SK-N-SH (cell line): Measurements from ENCODE around the gene CLIC2. TPM values are rescaled to one million over a fixed set of nuclear protein-coding genes. Genes with fewer than 3 reads are reported as not detected.

Source experiments
- CTCF ChIA-PET: fragments of 300-600, 350-600 bp; formaldehyde crosslinking; extraction: SDS; loops from one replicate; lab custom pipeline; 2021; lab: Yijun Ruan, JAX
- POLR2A ChIA-PET: fragments of 350-600 bp; sonication (Branson Sonifier 250); formaldehyde crosslinking; extraction: SDS; loops from one replicate; lab custom pipeline; 2020; ENCODE audit warnings: antibody characterized with exemption, inconsistent platforms; lab: Yijun Ruan, JAX
- DNase-seq: peaks from one replicate; pipeline ENCODE4 v3.0.0; 2012
- H2AFZ ChIP-seq: fragments of 200-600 bp; sonication (generic); 2 replicates; pipeline ENCODE4 v1.8.1; 2016; ENCODE audit warnings: antibody characterized with exemption, mild to moderate bottlenecking, low read depth
- H3F3A ChIP-seq: fragments of 200-600 bp; sonication (generic); replicated peaks from 2 replicates; pipeline ENCODE3; 2016; ENCODE audit warnings: antibody characterized with exemption, mild to moderate bottlenecking; ENCODE audit not compliant: insufficient read depth
- H3K27ac ChIP-seq, 2 experiments: fragments of 200-500 bp in 1 of 2; fragments of 200-600 bp in 1 of 2; sonication (Bioruptor generic) in 1 of 2; sonication (generic), shearing (Covaris generic) in 1 of 2; 2 replicates each; pipeline versions ENCODE4 v1.5.1 to v1.6.1; 2014 to 2016; ENCODE audit warnings: low read depth in 2 of 2, inconsistent platforms in 1 of 2, low read length in 1 of 2, mild to moderate bottlenecking in 1 of 2, mixed read lengths in 1 of 2
- H3K27me3 ChIP-seq: fragments of 200-600 bp; sonication (generic), shearing (Covaris generic); 2 replicates; pipeline ENCODE4 v1.6.1; 2016; ENCODE audit warnings: mixed run types; ENCODE audit not compliant: insufficient read depth
- H3K36me3 ChIP-seq, 2 experiments: fragments of 200-500 bp in 1 of 2; fragments of 200-600 bp in 1 of 2; sonication (Bioruptor generic) in 1 of 2; sonication (generic) in 1 of 2; replicated peaks in 1 of 2; 2 replicates each; pipeline versions ENCODE3 to v1.5.1; 2014 to 2016; ENCODE audit warnings: low read length in 1 of 2, mild to moderate bottlenecking in 1 of 2; ENCODE audit not compliant: insufficient read depth in 2 of 2, control insufficient read depth in 1 of 2
- H3K4me1 ChIP-seq, 2 experiments: fragments of 200-500 bp in 1 of 2; fragments of 200-600 bp in 1 of 2; sonication (Bioruptor generic) in 1 of 2; sonication (generic), shearing (Covaris generic) in 1 of 2; 2 replicates each; pipeline versions ENCODE4 v1.5.1 to v1.6.1; 2014 to 2016; ENCODE audit warnings: low read depth in 1 of 2, low read length in 1 of 2, mixed run types in 1 of 2; ENCODE audit not compliant: insufficient read depth in 2 of 2, control insufficient read depth in 1 of 2
- H3K4me2 ChIP-seq: fragments of 200-600 bp; sonication (generic), shearing (Covaris generic); 2 replicates; pipeline ENCODE4 v1.6.1; 2017; ENCODE audit warnings: mixed run types
- H3K4me3 ChIP-seq, 2 experiments: fragments of 200-500 bp in 1 of 2; fragments of 200-600 bp in 1 of 2; sonication (Bioruptor generic) in 1 of 2; sonication (generic), shearing (Covaris generic) in 1 of 2; 2 replicates each; pipeline versions ENCODE4 v1.5.1 to v1.8.1; 2014 to 2016; ENCODE audit warnings: low read depth in 2 of 2, inconsistent platforms in 1 of 2, low read length in 1 of 2, mild to moderate bottlenecking in 1 of 2, mixed read lengths in 1 of 2, moderate library complexity in 1 of 2
- H3K79me2 ChIP-seq: fragments of 200-600 bp; sonication (generic); 2 replicates; pipeline ENCODE4 v1.8.1; 2017; ENCODE audit warnings: mild to moderate bottlenecking; ENCODE audit not compliant: insufficient read depth
- H3K9ac ChIP-seq: fragments of 200-600 bp; sonication (generic); 2 replicates; pipeline ENCODE4 v1.6.1; 2017; ENCODE audit warnings: mixed run types
- H3K9me2 ChIP-seq: fragments of 200-600 bp; sonication (generic); 2 replicates; pipeline ENCODE4 v1.6.1; 2017; ENCODE audit warnings: mixed run types
- H3K9me3 ChIP-seq: fragments of 200-600 bp; sonication (generic); 2 replicates; pipeline ENCODE4 v1.6.1; 2017; ENCODE audit warnings: mixed run types, mild to moderate bottlenecking, moderate library complexity
- H4K20me1 ChIP-seq: fragments of 200-600 bp; sonication (generic); 2 replicates; pipeline ENCODE4 v1.6.1; 2017; ENCODE audit warnings: mild to moderate bottlenecking, mixed run types; ENCODE audit not compliant: insufficient read depth
- CHD2 ChIP-seq: fragments of 150-350 bp; IDR thresholded peaks from 2 replicates; pipeline ENCODE4 v1.6.1; 2018; ENCODE audit warnings: low read length; ENCODE audit not compliant: partially characterized antibody
- GABPA ChIP-seq: IDR thresholded peaks from 2 replicates; pipeline ENCODE4 v1.4.0; 2012; ENCODE audit warnings: low read depth, mild to moderate bottlenecking
- GATA2 ChIP-seq: sonication (generic); formaldehyde crosslinking; IDR thresholded peaks from 2 replicates; pipeline ENCODE4 v1.5.0; 2020; ENCODE audit warnings: mild to moderate bottlenecking, missing genetic modification reagents
- MEF2A ChIP-seq: IDR thresholded peaks from 2 replicates; pipeline ENCODE4 v1.4.0; 2012; ENCODE audit warnings: low read depth, borderline replicate concordance
- MXI1 ChIP-seq: IDR thresholded peaks from 2 replicates; pipeline ENCODE4 v1.6.1; 2012; ENCODE audit warnings: mild to moderate bottlenecking, low read depth, low read length, improper control_type of control experiment
- POLR2AphosphoS5 ChIP-seq: IDR thresholded peaks from 2 replicates; pipeline ENCODE4 v1.6.1; 2012; ENCODE audit warnings: low read depth, low read length
- RAD21 ChIP-seq: IDR thresholded peaks from 2 replicates; pipeline ENCODE4 v1.6.1; 2012; ENCODE audit warnings: mild to moderate bottlenecking, low read length
- RCOR1 ChIP-seq: fragments of 150-350 bp; IDR thresholded peaks from 2 replicates; pipeline ENCODE4 v1.6.1; 2017; ENCODE audit warnings: antibody characterized with exemption, low read length
- TCF12 ChIP-seq: IDR thresholded peaks from 2 replicates; pipeline ENCODE4 v1.4.0; 2012
- WGBS: methylation state at CpG from one replicate; pipeline ENCODE4 v1.1.6; 2017; ENCODE audit warnings: low lambda C conversion rate; 5-methylcytosine and 5-hydroxymethylcytosine counted together
- polyA plus RNA-seq, 3 experiments: library from polyadenylated mRNA; depleted of rRNA; stranded (reverse); fragments of >200 nt; gene quantifications; 2 replicates each; pipeline ENCODE4 v1.2.3, GENCODE V29; 2012
- TF ChIP-seq, protein P1 (sequence below): fragments of 150-350 bp; IDR thresholded peaks from 2 replicates; pipeline ENCODE4 v1.6.1; 2017; ENCODE audit warnings: antibody characterized with exemption, low read length, low read depth, borderline replicate concordance
- TF ChIP-seq, protein P2 (sequence below): IDR thresholded peaks from 2 replicates; pipeline ENCODE4 v1.4.0; 2012; ENCODE audit warnings: low read depth, borderline replicate concordance
- TF ChIP-seq, protein P3 (sequence below): IDR thresholded peaks from 2 replicates; pipeline ENCODE4; 2012

The CLIC2 gene
- polyA plus RNA-seq, 1 of the 3 experiments (the other 2 are of a cell fraction): 0.03 TPM

DNA sequence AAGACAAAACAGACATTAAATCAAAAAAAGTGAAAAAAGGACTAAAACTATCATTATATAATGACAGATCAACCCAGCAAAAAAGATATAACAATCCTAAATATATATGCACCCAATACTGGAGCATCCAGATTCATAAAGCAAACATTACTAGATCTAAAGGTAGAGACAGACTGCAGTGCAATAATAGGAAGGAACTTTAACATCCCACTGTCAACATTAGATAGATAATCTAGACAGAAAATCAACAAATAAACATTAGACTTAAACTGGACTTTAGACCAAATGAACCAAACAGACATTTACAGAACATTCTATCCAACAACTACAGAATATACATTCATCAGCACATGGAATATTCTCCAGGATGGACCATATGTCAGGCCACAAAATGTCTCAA lies 40.6 kb downstream of the CLIC2 start:
- no peaks in the 10 kb centered on the region for H3K27me3 ChIP-seq
- H3K27ac ChIP-seq: no peak overlapping the region
- H3K4me3 ChIP-seq: no peak overlapping the region
- TF ChIP-seq RAD21 (no peak), MXI1 (no peak), TCF12 (no peak), POLR2AphosphoS5 (no peak)
- TF ChIP-seq, protein P1, sequence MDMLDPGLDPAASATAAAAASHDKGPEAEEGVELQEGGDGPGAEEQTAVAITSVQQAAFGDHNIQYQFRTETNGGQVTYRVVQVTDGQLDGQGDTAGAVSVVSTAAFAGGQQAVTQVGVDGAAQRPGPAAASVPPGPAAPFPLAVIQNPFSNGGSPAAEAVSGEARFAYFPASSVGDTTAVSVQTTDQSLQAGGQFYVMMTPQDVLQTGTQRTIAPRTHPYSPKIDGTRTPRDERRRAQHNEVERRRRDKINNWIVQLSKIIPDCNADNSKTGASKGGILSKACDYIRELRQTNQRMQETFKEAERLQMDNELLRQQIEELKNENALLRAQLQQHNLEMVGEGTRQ: no peak
- H3K4me1 ChIP-seq: no peaks in the 10 kb centered on the region
- H4K20me1 ChIP-seq: no peaks in the 10 kb centered on the region
- POLR2A ChIA-PET: no interaction called here
- H3F3A ChIP-seq: no peaks in the 10 kb centered on the region
- H3K9me2 ChIP-seq: no peaks in the 10 kb centered on the region
- H3K9me3 ChIP-seq: no peaks in the 10 kb centered on the region
- no peaks in the 10 kb centered on the region for H3K36me3 ChIP-seq
- H3K4me2 ChIP-seq: no peak overlapping the region
- H2AFZ ChIP-seq: no peak overlapping the region
- no peaks in the 10 kb centered on the region for H3K79me2 ChIP-seq
- no peak overlapping the region for H3K9ac ChIP-seq
- DNase-seq: no peak
- CTCF ChIA-PET: no interaction called here

DNA sequence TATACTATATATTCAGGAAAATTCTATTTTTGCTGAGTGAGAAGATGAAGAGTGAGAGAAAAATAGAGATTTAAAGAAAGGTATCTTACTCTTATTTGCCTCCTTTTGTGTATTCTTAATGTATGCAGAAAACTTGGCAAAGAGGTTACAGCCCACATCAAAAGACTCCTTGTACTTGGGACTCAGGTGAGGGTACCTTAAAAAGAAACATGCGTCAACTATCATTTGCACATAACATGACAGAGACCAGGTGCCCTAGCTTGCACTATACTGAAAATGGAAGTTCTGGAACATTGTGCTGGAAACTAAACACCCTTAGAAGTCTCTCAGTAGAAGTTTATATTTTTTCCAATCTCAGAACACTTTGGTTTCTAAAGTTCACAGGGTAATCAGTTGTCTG lies 54.5 kb downstream of the CLIC2 start:
- no peaks in the 10 kb centered on the region for H3K36me3 ChIP-seq
- no peaks in the 10 kb centered on the region for H3K79me2 ChIP-seq
- no peak for TF ChIP-seq RCOR1
- no peak for TF ChIP-seq CHD2
- no peak for TF ChIP-seq GATA2 (CRISPR knock-in tag)
- TF ChIP-seq, protein P2, sequence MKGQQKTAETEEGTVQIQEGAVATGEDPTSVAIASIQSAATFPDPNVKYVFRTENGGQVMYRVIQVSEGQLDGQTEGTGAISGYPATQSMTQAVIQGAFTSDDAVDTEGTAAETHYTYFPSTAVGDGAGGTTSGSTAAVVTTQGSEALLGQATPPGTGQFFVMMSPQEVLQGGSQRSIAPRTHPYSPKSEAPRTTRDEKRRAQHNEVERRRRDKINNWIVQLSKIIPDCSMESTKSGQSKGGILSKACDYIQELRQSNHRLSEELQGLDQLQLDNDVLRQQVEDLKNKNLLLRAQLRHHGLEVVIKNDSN: no peak
- TF ChIP-seq MEF2A: no peak
- TF ChIP-seq GABPA: no peak
- TF ChIP-seq, protein P3, sequence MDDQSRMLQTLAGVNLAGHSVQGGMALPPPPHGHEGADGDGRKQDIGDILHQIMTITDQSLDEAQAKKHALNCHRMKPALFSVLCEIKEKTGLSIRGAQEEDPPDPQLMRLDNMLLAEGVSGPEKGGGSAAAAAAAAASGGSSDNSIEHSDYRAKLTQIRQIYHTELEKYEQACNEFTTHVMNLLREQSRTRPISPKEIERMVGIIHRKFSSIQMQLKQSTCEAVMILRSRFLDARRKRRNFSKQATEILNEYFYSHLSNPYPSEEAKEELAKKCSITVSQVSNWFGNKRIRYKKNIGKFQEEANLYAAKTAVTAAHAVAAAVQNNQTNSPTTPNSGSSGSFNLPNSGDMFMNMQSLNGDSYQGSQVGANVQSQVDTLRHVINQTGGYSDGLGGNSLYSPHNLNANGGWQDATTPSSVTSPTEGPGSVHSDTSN: no peak
- ChIA-PET POLR2A (no interaction called here), CTCF (no interaction called here)
- H3K4me2 ChIP-seq: no peak overlapping the region
- no peak overlapping the region for H2AFZ ChIP-seq
- 47% methylated on average over 1 of the region's 1 CpG for WGBS
- no peaks in the 10 kb centered on the region for H4K20me1 ChIP-seq
- no peak overlapping the region for H3K4me3 ChIP-seq
- no peak for DNase-seq
- no peaks in the 10 kb centered on the region for H3F3A ChIP-seq
- H3K9ac ChIP-seq: no peak overlapping the region
- no peak overlapping the region for H3K27ac ChIP-seq
- H3K9me3 ChIP-seq: no peaks in the 10 kb centered on the region
- no peaks in the 10 kb centered on the region for H3K9me2 ChIP-seq
- H3K4me1 ChIP-seq: no peaks in the 10 kb centered on the region
- no peaks in the 10 kb centered on the region for H3K27me3 ChIP-seq
